ENCODE results near the gene ABTB2. TPM values are rescaled to one million over a fixed set of nuclear protein-coding genes. Genes with fewer than 3 reads are reported as not detected.

ABTB2 gene
- total and polyA plus RNA-seq, 4 donors: 0.73 to 3.3 (median 2.7) TPM

DNA sequence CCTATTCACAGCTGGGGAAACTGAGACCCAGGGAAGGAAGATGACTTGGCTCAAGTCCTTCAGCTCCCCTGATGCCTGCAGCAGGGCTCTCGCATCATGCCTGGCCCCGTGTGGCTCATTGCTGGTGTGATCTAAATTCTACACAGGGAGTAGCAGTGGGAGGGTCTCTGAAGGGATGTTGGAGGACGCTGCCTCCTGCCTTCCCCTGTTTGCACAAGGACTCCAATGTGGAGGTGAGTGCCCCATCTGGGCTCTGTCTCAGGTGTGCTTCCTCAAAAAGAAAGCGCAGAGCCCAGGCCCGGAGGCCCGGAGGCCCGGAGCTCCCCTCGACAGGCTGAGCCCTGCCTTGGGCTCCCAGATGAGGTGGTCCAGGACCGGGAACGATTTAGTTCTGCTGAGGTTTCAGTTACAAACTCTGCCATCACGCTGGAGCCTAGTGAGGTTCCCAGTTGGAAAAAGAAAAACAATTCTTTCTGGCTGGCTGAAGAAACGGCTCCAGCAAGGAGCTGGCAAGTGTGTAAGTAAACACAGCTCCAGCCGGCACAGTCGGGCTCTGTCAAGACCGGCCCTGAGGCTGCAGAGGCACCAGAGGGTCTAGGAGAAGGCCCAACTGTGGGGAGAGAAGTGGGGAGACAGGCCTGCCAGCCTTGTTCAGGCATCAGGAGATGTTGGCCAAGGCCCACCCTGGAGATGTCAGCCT lies 202.6 kb downstream of the ABTB2 start:
- TF ChIP-seq, protein P1, sequence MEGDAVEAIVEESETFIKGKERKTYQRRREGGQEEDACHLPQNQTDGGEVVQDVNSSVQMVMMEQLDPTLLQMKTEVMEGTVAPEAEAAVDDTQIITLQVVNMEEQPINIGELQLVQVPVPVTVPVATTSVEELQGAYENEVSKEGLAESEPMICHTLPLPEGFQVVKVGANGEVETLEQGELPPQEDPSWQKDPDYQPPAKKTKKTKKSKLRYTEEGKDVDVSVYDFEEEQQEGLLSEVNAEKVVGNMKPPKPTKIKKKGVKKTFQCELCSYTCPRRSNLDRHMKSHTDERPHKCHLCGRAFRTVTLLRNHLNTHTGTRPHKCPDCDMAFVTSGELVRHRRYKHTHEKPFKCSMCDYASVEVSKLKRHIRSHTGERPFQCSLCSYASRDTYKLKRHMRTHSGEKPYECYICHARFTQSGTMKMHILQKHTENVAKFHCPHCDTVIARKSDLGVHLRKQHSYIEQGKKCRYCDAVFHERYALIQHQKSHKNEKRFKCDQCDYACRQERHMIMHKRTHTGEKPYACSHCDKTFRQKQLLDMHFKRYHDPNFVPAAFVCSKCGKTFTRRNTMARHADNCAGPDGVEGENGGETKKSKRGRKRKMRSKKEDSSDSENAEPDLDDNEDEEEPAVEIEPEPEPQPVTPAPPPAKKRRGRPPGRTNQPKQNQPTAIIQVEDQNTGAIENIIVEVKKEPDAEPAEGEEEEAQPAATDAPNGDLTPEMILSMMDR (IDR thresholded peaks at IDR 0.05; ENCODE audit: control extremely low read depth, extremely low read depth): no peak
- Histone ChIP-seq H3K27ac (ENCODE audit: low read depth in 1 of 2, low read length in 1 of 2) (no peak overlapping the region), H3K9me3 (ENCODE audit: control insufficient read depth in 4 of 4, insufficient read depth in 3 of 4, low read length in 3 of 4) (peaks cover 0 to 1% (median 0%) of the 10 kb centered on the region in 4 donors), H3K36me3 (ENCODE audit: control insufficient read depth in 4 of 4, insufficient read depth in 4 of 4, low read length in 4 of 4) (peaks cover 3 to 15% (median 6%) of the 10 kb centered on the region in 4 donors), H3K9ac (ENCODE audit: insufficient read depth in 1 of 2, low read length in 2 of 2) (no peak overlapping the region), H3K4me1 (ENCODE audit: control insufficient read depth in 5 of 5, insufficient read depth in 5 of 5, low read length in 5 of 5) (peaks cover 0 to 11% (median 6%) of the 10 kb centered on the region in 5 donors), H3K4me3 (no peak overlapping the region), H3K27me3 (ENCODE audit: control insufficient read depth in 3 of 3, insufficient read depth in 3 of 3, low read length in 2 of 3) (no peaks in the 10 kb centered on the region)
- no peak for ATAC-seq (ENCODE audit: insufficient read depth, low FRiP score)
- 60 to 80% methylated on average over 15 of the region's 15 CpGs for WGBS, 2 donors
- peak; percentile 31 to 69 (median 47) for DNase-seq

GRCh38 chr11:34154059-34154875 lies 203.5 kb downstream of the ABTB2 start:
- Histone ChIP-seq H3K9me3 (ENCODE audit: control insufficient read depth in 4 of 4, insufficient read depth in 3 of 4, low read length in 3 of 4) (peaks cover 0 to 1% (median 0%) of the 10 kb centered on the region in 4 donors), H3K4me1 (ENCODE audit: control insufficient read depth in 5 of 5, insufficient read depth in 5 of 5, low read length in 5 of 5) (peaks cover 0 to 11% (median 6%) of the 10 kb centered on the region in 5 donors), H3K27ac (ENCODE audit: low read depth in 1 of 2, low read length in 1 of 2) (no peak overlapping the region), H3K9ac (ENCODE audit: insufficient read depth in 1 of 2, low read length in 2 of 2) (no peak overlapping the region), H3K4me3 (no peak overlapping the region), H3K36me3 (ENCODE audit: control insufficient read depth in 4 of 4, insufficient read depth in 4 of 4, low read length in 4 of 4) (peaks cover 4 to 21% (median 6%) of the 10 kb centered on the region in 4 donors), H3K27me3 (ENCODE audit: control insufficient read depth in 3 of 3, insufficient read depth in 3 of 3, low read length in 2 of 3) (no peaks in the 10 kb centered on the region)
- WGBS, 2 donors: 49 to 73% methylated on average over 16 of the region's 16 CpGs
- DNase-seq (no peak), ATAC-seq (ENCODE audit: insufficient read depth, low FRiP score) (no peak)
- TF ChIP-seq, protein P1 (IDR thresholded peaks at IDR 0.05; ENCODE audit: control extremely low read depth, extremely low read depth): no peak

DNA sequence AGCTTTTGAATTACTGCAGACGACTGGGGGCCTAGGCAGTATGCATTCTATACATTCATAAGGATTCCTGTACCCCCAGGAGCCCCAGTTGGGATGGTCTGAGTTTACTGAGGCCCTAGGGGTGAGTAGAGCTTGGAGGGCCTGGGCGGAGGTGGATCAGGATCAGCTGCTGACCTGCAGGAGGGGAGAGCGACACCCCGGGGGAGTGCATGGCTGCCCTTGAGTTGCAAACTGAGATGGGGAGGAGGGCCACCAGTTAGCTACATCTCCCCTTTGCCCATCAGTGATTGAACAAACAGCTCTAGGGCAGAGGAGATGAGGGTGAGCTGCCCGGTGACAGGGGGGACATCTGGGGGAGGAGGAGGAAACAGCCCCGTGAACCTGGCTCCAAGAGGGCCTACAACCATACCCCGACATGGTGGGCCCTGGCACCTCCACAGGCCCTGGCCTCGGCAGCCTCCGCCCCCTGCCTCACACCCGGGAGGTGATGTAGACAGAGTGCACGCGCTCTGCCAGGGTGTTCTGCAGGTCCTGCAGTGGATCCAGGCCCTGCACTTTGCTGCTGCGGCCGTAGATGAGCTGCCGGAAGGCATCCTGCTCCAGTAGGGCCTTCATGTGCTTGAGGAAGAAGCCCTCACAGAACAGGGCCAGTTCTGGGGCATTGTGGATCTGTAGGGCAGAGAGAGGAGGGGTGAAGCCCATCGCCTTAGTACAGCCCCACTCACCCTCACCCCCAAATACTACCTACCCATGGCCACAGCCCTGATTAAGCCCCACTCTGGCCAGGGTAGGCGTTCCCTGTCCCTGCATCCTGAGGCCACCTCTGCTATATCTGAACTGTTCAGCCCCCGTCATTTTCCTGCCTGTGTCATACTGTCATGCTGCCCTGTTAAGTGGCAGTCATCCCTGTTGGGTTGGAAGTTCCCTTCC lies 205.6 kb downstream of the ABTB2 start:
- Histone ChIP-seq H3K36me3 (ENCODE audit: control insufficient read depth in 4 of 4, insufficient read depth in 4 of 4, low read length in 4 of 4) (peaks cover 7 to 38% (median 10%) of the 10 kb centered on the region in 4 donors), H3K27ac (ENCODE audit: low read depth in 1 of 2, low read length in 1 of 2) (no peak overlapping the region), H3K4me3 (no peak overlapping the region), H3K4me1 (ENCODE audit: control insufficient read depth in 5 of 5, insufficient read depth in 5 of 5, low read length in 5 of 5) (peaks cover 0 to 11% (median 6%) of the 10 kb centered on the region in 5 donors), H3K9ac (ENCODE audit: insufficient read depth in 1 of 2, low read length in 2 of 2) (no peak overlapping the region), H3K27me3 (ENCODE audit: control insufficient read depth in 3 of 3, insufficient read depth in 3 of 3, low read length in 2 of 3) (no peaks in the 10 kb centered on the region), H3K9me3 (ENCODE audit: control insufficient read depth in 4 of 4, insufficient read depth in 3 of 4, low read length in 3 of 4) (peaks cover 0 to 1% (median 0%) of the 10 kb centered on the region in 4 donors)
- WGBS, 2 donors: 88 to 95% methylated on average over 17 to 18 of the region's 18 CpGs
- TF ChIP-seq, protein P1 (IDR thresholded peaks at IDR 0.05; ENCODE audit: control extremely low read depth, extremely low read depth): no peak
- DNase-seq (no peak), ATAC-seq (ENCODE audit: insufficient read depth, low FRiP score) (no peak)
